HEK293T (cell line): ENCODE measurements around the gene COL27A1.

ENCODE experiments used
- BHLHE40 ChIP-seq: fragments of 450-650 bp; IDR thresholded peaks from 2 replicates; pipeline ENCODE4 v1.6.1; 2016; ENCODE audit warnings: mild to moderate bottlenecking, moderate library complexity, borderline replicate concordance
- FOXA1 ChIP-seq: fragments of 450-650 bp; IDR thresholded peaks from 2 replicates; pipeline ENCODE4 v1.6.1; 2016; ENCODE audit warnings: mild to moderate bottlenecking
- FOXM1 ChIP-seq: fragments of 450-650 bp; IDR thresholded peaks from 2 replicates; pipeline ENCODE4 v1.6.1; 2017; ENCODE audit warnings: mild to moderate bottlenecking, borderline replicate concordance
- L3MBTL2 ChIP-seq: fragments of 450-650 bp; conservative IDR thresholded peaks from 2 replicates; pipeline ENCODE4 v1.6.1; 2016; ENCODE audit warnings: mild to moderate bottlenecking
- SP1 ChIP-seq: fragments of 450-650 bp; IDR thresholded peaks from 2 replicates; pipeline ENCODE4 v1.6.1; 2017
- TARDBP ChIP-seq: fragments of 450-650 bp; IDR thresholded peaks from 2 replicates; pipeline ENCODE4 v1.6.1; 2016
- ZNF384 ChIP-seq: fragments of 450-650 bp; IDR thresholded peaks from 2 replicates; pipeline ENCODE4 v1.6.1; 2016
- TF ChIP-seq, protein P1 (sequence below): fragments of 450-650 bp; IDR thresholded peaks from 2 replicates; pipeline ENCODE4 v1.6.1; 2016

DNA sequence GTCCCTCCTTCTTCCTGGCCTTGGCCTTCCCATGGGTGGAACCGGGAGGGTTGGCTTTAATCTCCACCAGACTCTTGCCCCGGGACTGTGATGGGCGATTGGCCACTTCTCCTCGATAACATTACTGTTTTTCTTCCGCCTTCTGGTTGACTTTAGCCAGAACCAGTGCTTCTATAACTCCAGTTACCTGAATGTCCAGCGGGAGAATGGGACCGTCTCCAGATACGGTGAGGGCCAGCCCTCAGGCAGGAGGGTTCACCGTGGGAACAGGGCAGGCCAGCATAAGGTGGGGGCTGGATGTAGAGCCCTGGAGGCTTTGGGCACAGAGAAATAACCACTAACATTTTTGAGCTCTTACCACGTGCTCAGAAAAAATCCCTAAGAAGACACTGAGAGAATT lies 175.3 kb downstream of the COL27A1 start:
- TF ChIP-seq FOXA1 = no peak
- TF ChIP-seq FOXM1 = no peak
- TF ChIP-seq L3MBTL2 = no peak
- no peak for TF ChIP-seq BHLHE40
- no peak for TF ChIP-seq SP1
- TF ChIP-seq, protein P1, sequence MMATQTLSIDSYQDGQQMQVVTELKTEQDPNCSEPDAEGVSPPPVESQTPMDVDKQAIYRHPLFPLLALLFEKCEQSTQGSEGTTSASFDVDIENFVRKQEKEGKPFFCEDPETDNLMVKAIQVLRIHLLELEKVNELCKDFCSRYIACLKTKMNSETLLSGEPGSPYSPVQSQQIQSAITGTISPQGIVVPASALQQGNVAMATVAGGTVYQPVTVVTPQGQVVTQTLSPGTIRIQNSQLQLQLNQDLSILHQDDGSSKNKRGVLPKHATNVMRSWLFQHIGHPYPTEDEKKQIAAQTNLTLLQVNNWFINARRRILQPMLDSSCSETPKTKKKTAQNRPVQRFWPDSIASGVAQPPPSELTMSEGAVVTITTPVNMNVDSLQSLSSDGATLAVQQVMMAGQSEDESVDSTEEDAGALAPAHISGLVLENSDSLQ = no peak
- no peak for TF ChIP-seq TARDBP
- TF ChIP-seq ZNF384 = no peak
